ENCODE measurements around the gene SLC6A6.

The SLC6A6 gene

DNA sequence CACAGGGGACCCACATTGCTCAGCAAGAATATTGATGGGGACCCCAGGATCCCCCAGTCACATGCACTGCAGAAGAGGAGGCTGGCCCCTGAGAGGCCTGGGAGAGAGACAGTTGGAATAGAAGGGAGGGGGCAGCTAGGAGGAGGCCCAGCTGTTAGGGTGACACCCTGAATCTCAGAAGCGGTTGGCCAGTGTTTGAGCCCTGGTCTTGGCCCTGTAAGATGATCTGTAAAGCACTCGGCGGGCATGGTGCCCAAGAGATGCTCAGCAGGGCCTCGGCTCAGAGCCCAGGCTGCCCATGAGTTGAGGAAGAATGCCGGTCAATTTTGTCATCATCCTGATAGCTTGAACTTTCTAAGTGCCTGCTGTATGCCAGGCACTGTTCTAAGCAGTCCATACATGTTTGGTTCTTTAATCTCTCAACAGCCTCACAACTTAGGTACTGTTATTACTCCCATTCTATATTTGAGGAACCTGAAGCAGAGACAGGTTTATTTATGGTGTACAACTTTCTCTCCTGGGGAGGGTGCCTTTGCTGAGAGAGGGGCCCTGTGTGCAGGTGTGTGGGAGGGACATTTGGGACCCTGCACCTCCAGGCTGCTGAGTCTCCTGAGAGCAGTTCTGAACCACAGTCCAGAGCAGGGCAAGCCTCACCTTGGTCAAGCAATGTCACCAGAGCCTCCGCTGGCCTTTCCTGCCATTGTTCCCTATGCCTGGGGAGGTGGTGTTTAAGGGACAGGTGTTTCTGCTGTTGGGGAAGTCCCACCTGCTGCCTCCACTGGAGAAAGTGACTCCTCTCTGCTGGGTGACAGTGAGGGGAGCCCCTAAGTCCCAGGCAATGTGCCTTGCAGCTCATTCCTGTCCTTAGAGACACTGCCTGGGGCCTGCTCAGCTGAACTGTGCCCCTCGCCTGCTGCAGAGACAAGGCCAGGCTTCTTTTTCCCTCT, 26.0 kb downstream of the SLC6A6 start:
- Histone ChIP-seq H3K4me3 (ENCODE audit: low read depth, low read length) (no peak overlapping the region), H3K27me3 (no peaks in the 10 kb centered on the region), H3K36me3 (no peaks in the 10 kb centered on the region), H3K9me3 (no peaks in the 10 kb centered on the region), H3K4me1 (peaks cover 10% of the 10 kb centered on the region)
- no peak for DNase-seq
- no peak for TF ChIP-seq CTCF (IDR thresholded peaks at IDR 0.05; ENCODE audit: low read depth, low read length)

GRCh38 chr3:14429237-14429636, 26.8 kb downstream of the SLC6A6 start:
- no peak overlapping the region for H3K4me3 ChIP-seq (ENCODE audit: low read depth, low read length)
- H3K27me3 ChIP-seq: no peaks in the 10 kb centered on the region
- no peaks in the 10 kb centered on the region for H3K36me3 ChIP-seq
- no peak for TF ChIP-seq CTCF (IDR thresholded peaks at IDR 0.05; ENCODE audit: low read depth, low read length)
- H3K9me3 ChIP-seq: no peaks in the 10 kb centered on the region
- H3K4me1 ChIP-seq: peaks cover 10% of the 10 kb centered on the region
- no peak for DNase-seq

GRCh38 chr3:14429640-14430039, 27.2 kb downstream of the SLC6A6 start:
- Histone ChIP-seq H3K4me3 (ENCODE audit: low read depth, low read length) (no peak overlapping the region), H3K36me3 (no peaks in the 10 kb centered on the region), H3K4me1 (peaks cover 10% of the 10 kb centered on the region), H3K9me3 (no peaks in the 10 kb centered on the region), H3K27me3 (no peaks in the 10 kb centered on the region)
- no peak for DNase-seq
- TF ChIP-seq CTCF (IDR thresholded peaks at IDR 0.05; ENCODE audit: low read depth, low read length): no peak

GRCh38 chr3:14430053-14430452, 27.6 kb downstream of the SLC6A6 start:
- Histone ChIP-seq H3K9me3 (no peaks in the 10 kb centered on the region), H3K27me3 (no peaks in the 10 kb centered on the region), H3K36me3 (no peaks in the 10 kb centered on the region), H3K4me3 (ENCODE audit: low read depth, low read length) (no peak overlapping the region), H3K4me1 (peaks cover 10% of the 10 kb centered on the region)
- no peak for DNase-seq
- no peak for TF ChIP-seq CTCF (IDR thresholded peaks at IDR 0.05; ENCODE audit: low read depth, low read length)

DNA sequence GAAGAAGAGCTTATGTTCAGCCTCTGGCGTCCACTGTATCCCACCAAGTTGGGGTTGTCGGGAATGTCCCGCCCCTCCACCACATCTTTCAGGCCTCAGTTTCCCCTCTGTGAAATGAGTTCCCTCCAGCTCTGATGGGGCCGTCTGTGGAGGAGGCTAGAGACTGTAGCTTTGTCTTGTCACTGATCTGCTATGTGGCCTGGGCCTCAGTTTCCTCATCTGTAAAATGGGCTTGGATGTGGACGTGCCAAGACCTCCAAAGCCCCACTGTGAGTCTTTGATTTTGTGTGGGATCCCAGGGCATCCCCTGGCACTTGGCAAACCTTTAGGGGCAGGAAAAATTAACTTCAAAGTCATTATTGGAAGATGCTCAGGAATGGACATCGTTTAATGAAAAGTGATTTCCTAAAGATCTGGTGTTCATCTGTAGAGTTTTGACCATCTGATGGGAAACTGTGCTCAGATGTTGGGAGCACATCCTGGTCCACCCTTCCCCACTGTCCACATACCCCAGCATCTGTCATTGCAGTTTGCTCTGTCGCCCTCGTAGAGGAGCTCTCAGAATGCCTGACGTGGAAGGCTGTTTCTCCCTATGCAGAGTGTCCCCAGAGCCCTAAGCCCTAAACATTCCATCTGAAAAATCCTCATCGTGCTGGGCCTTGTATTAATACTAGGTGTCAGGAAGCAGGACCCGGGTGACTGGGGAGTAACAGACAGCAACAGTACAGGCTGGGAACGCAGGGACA, 28.5 kb downstream of the SLC6A6 start:
- no peak for DNase-seq
- Histone ChIP-seq H3K4me1 (peaks cover 10% of the 10 kb centered on the region), H3K36me3 (no peaks in the 10 kb centered on the region), H3K27me3 (no peaks in the 10 kb centered on the region), H3K9me3 (no peaks in the 10 kb centered on the region), H3K4me3 (ENCODE audit: low read depth, low read length) (no peak overlapping the region)
- no peak for TF ChIP-seq CTCF (IDR thresholded peaks at IDR 0.05; ENCODE audit: low read depth, low read length)

Measured in BE2C (cell line).